ENCODE data around the gene EPHB1.

The EPHB1 gene

DNA sequence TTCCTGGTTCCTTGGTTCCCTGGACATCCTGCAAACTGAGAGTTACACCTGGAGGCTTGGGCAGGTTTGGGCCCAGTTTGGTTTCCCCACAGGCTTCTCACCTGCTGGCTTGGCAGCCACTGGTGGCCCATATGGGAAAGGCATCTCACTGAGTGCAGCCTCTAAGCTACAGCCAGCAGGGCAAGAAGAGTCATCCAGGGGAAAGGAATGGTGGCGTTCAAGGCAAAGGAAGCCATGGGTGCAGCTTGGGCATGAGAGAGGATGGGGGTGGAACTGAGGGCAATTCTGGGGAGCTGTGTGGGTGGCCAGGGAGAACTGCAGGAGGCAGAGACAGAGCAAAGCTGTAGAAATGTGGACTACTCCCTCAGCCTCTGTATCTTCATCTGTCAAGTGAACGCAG is 106.4 kb downstream of the EPHB1 start:
- no peak overlapping the region for H3K4me3 ChIP-seq (ENCODE audit: low read length)
- no peak for TF ChIP-seq ZNF274 (IDR thresholded peaks at IDR 0.05; ENCODE audit: low read depth, low read length)

DNA sequence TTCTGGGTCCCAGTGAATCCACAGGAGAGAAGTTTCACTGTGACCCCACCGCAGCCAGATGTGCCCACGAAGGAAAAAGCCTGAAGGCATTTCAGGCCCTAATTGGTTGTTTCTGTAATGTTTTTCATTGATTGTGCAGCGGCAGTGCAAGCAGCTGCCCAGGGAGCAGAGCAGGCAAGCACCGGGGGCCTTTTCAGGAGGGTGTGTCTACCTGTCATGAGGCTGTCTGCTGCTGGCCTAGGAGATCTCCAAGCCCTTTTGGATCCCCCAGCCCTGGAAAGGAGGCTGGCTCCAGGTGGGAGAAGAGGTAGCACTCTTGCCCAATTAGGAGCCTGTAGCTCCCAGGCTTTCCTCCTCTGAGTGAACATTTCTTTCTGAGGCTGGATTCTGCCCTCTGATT is 108.8 kb downstream of the EPHB1 start:
- H3K4me3 ChIP-seq (ENCODE audit: low read length) = peak overlapping the region; percentile 1; the same call in 1 of the 2 replicates
- TF ChIP-seq ZNF274 (IDR thresholded peaks at IDR 0.05; ENCODE audit: low read depth, low read length) = no peak

DNA sequence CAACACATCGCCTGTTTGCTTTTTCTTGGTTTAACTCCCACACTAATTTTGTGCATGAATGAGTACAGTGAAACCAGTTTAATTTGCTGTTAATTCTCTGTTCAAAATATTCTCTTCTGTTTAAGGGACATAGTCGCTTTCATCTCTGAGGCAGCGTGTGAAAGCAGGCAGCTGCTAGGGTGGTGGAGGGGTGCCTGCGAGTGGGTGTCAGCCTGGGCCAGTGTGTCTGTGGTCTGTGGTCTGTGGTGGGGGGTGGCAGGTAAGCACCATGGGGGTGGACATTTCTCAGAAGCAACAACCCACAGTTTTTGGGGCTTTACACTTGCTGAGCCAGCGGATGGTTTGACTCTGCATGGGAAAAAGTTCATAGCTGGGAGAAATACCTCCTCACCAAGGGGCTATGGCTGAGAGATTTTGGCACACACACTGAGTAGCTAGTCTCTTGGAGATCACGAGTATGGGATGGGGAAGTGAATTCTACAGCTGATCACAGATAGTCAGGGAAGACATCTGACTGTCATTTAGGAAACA is 109.2 kb downstream of the EPHB1 start:
- TF ChIP-seq ZNF274 (IDR thresholded peaks at IDR 0.05; ENCODE audit: low read depth, low read length) = no peak
- H3K4me3 ChIP-seq (ENCODE audit: low read length) = peak overlapping the region; percentile 1; the same call in 1 of the 2 replicates

DNA sequence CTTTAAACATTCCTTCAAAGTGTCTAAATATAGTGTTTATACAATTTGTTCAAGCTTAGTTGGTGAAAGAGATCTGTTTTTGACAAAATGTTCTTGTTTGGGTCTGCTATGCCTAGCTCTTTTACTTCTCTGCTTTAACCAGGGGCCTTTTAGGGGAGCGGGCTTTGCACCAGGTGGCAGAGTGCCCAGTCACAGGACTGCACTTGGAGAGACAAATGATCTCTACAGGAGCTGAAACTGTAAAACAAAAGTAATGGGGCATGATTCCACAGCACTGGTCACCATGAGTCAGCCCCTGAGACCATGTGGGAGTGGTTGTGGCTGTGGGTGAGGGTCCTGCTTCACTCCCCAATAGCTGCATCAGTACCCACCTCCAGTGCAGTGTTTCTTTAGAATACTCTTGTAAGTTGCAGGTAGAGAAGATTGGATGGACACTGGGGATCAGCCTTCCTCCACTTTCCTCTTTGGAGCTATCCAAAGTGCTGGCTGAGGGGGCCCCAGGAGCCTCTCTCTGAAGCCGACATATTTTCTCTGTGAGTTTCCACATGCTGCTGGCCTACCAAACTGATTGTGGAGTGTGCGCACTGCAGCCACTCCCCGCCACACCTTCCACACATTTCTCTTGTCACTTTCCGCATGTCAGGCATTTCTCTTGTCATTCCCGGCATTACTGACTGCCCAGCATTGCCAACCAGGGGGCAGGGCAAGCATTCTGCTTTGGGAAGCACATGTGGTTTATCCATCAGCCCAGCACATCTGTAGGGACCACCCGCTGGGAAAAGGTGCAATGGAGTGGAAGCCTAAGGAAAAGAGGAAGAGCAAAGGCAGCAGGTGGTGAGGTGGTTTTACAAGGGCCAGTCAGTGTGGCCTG is 110.0 kb downstream of the EPHB1 start:
- H3K4me3 ChIP-seq (ENCODE audit: low read length) = no peak overlapping the region; the same call in 1 of the 2 replicates
- TF ChIP-seq ZNF274 (IDR thresholded peaks at IDR 0.05; ENCODE audit: low read depth, low read length) = no peak

DNA sequence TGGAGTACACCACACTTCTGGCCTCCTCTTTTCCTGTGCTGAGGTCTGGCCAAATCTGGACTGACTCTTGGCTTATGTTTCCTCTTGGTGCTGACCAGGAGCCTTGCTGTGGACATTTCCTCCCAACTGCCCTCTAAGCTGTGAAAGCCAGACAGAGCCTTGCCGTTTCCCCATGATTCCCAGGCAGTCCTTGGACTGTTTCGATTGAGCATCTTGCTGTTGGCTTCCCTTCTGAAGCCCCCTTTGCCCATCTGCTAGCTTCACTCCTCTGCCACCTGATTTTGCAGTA is 110.5 kb downstream of the EPHB1 start:
- H3K4me3 ChIP-seq (ENCODE audit: low read length) = no peak overlapping the region
- no peak for TF ChIP-seq ZNF274 (IDR thresholded peaks at IDR 0.05; ENCODE audit: low read depth, low read length)

DNA sequence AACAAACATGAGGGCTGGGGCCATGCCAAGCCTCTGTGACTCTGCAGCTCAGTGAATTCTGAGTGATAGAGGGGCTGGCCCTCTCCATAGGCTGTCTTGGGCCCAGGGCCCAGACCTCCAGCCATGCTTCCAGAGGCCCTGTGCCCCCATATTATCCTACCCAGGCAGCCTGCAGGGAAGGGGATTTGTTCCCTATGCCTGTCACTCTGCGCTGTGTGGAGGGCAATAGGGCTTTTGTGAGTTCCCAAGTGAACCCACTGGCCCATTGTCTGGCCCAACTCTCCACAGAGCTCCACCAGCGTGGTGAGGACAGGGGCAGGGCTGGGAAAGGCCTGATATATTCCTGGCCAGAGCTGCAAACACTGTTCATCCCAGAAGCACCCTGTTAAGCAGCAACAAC is 113.2 kb downstream of the EPHB1 start:
- no peak overlapping the region for H3K4me3 ChIP-seq (ENCODE audit: low read length)
- no peak for TF ChIP-seq ZNF274 (IDR thresholded peaks at IDR 0.05; ENCODE audit: low read depth, low read length)

DNA sequence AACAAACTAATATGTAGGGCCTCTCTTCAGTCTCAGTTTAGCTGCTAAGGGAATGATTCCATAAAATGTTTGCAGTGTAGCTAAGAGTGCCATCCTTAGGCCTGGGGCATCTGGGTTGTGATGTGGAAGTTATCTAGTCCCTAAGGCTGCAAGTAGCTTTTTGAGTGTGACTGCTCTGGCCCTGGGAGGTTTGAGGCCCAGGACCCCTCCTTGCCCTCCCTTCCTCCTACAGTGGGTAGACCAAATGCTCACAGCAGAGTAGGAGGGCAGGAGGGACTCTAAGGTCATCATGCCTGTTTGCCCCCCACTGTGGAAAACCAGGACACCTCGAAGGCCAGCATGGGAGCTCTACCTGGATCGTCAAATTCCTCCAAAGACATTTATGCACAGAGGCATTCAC is 115.0 kb downstream of the EPHB1 start:
- H3K4me3 ChIP-seq (ENCODE audit: low read length) = no peak overlapping the region
- TF ChIP-seq ZNF274 (IDR thresholded peaks at IDR 0.05; ENCODE audit: low read depth, low read length) = no peak

DNA sequence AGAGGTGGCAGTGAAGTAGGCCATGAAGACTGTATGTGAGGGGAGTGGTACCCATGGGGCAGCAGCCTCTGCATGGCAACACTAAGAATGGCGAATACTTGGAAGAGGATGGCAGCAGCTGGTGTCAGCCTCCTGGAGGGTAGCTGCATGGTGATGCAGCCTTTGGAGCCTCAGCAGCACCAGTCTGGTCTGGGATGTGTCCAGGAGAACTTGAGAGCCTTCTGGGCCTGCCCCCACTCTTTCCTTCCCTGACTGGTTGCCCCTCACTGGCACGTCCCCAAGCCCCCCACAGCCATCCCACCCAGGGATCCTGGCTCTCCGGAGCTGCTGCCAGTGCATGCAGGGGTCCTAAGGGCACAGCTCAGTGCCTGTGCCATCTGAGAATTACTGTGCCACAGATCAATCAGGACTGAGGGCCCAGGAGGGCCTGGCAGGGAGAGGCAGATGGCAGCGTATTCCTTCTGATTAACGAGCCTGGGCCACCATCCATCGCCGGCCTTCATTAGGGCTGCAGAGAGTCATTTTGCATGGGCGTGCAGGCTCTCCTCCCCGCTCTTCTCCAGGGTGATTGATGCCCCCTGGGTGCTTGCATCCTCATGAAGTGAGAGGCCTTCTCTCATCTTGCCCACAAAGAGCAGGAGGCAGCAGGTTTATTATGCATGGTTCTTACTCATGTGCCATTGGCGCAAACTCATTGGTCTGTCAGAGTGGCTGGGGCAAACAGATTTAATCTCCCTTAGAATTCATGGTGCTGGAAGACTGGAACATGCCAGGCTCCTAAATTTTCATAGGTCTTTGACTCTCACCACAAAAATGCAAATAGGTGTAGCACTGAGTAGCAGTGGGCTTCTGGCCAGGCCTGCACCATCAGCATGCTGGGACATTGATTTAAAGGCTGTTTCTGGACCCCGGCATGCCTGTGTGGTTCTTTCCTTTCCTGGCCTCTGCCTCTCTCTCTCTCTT is 116.8 kb downstream of the EPHB1 start:
- no peak for TF ChIP-seq ZNF274 (IDR thresholded peaks at IDR 0.05; ENCODE audit: low read depth, low read length)
- no peak overlapping the region for H3K4me3 ChIP-seq (ENCODE audit: low read length)

DNA sequence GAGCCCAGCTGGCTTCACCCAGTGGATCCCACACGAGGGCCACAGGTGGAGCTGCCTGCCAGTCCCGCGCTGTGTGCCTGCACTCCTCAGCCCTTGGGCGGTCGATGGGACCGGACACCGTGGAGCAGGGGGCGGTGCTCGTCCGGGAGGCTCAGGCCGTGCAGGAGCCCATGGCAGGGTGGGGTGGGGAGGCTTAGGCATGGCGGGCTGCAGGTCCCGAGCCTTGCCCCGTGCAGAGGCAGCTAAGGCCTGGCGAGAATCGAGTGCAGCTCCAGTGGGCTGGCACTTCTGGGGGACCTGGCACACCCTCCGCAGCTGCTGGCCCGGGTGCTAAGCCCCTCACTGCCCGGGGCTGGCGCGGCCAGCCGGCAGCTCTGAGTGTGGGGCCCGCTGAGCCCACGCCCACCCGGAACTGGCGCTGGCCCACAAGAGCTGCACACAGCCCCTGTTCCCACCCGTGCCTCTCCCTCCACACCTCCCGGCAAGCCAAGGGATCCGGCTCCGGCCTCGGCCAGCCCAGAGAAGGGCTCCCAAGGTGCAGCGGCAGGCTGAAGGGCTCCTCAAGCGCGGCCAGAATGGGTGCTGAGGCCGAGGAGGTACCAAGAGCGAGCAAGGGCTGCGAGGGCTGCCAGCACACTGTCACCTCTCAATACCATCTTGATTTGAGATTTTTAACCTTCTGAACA is 121.4 kb downstream of the EPHB1 start:
- no peak overlapping the region for H3K4me3 ChIP-seq (ENCODE audit: low read length)
- no peak for TF ChIP-seq ZNF274 (IDR thresholded peaks at IDR 0.05; ENCODE audit: low read depth, low read length)

DNA sequence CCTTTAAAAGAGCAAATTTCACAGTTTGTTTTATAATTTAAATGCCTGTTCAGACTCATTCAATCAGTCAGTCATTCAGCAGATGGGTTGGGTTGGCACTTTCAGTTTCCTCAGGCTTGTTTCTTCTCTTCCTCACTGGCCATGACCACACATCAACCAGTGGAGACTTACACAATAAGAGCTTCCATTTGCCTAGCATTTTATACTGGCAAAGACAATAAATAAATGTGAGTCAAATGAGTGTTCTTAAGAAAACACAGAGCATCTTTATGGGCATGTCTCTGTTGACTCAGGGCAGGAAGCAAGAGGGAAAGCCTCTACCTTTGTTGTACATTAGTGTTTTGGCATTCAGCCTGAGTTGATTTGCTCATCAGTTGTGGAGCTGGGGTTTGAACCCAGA is 122.6 kb downstream of the EPHB1 start:
- no peak for TF ChIP-seq ZNF274 (IDR thresholded peaks at IDR 0.05; ENCODE audit: low read depth, low read length)

DNA sequence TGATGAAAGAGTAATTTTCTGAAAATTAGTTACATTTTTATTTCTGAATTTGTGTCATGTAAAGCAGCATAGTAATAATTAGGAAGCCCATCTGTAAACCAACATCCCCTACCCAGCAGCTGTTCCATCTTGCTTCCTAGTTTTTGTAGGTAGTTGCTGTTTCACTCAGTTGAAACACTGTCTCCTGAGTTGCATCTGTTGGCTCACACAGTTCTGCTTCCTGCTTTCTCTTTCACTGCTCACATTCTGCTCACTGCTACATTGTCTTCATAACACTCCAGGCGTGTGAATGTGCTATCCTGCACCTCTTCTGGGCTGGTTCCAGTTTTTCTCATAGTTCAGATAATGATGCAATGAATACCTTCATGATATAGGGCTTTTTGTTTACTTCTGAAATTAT is 123.4 kb downstream of the EPHB1 start:
- no peak for TF ChIP-seq ZNF274 (IDR thresholded peaks at IDR 0.05; ENCODE audit: low read depth, low read length)
- no peak overlapping the region for H3K4me3 ChIP-seq (ENCODE audit: low read length)

More for the DNA sequence above, 122.6 kb downstream of the EPHB1 start:
- H3K4me3 ChIP-seq (ENCODE audit: low read length) = no peak overlapping the region

DNA sequence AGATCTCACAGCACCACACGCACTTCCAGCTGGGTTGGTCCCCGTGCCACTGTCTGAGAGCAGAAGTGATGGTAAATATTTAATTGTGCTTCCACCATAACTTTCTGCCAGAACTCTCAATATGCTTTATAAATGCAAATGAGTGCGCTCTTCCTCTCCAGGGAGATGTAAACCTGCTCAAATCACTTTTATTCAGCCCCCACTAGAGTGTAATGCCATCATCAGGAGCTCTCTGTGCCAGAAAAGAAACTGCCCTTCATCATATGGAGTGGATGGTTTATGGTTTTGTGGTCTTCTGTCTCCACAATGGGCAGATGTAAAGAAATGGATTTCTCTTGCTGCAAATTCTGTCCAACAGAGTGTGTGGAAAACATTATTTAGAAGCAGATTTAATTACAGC is 127.0 kb downstream of the EPHB1 start:
- no peak for TF ChIP-seq ZNF274 (IDR thresholded peaks at IDR 0.05; ENCODE audit: low read depth, low read length)
- H3K4me3 ChIP-seq (ENCODE audit: low read length) = no peak overlapping the region

DNA sequence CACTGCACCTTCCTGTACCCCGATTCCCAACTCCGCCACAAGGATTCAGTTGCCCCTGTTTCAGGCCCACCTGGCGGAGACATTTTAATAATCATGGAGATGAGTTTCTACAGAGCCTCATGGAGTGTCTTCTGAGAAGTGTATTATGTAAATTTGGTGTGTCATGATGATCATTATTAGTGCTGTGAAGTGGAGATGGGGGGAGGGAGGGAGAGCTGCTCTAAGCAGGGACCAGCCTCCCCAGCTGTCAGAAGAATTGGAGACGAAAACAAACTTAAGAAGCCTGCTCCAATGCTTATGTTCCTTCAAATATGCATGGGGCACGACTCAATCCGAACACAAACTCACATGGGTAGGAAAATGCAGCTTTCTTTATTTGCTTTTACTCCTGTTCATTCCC is 127.8 kb downstream of the EPHB1 start:
- no peak overlapping the region for H3K4me3 ChIP-seq (ENCODE audit: low read length)
- no peak for TF ChIP-seq ZNF274 (IDR thresholded peaks at IDR 0.05; ENCODE audit: low read depth, low read length)

DNA sequence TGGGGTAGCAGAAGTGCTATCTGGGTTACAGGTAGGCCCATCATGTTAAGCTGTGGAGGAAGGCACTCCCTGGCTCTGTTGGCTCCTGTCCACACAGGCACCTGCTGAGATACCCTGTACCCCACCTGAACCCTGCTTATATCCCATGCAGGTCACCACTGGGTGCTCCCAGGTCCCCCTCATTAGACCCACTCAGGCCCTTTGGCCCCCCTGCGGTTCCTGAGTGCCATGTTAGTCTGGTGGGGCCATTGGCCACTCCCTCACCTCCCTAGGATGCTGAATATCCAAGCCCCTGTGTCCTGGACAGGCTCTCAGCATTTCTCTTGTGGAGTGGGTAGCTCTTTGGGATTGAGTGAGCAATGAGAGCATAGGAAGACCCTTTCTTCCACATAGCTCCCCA is 128.2 kb downstream of the EPHB1 start:
- no peak overlapping the region for H3K4me3 ChIP-seq (ENCODE audit: low read length)
- TF ChIP-seq ZNF274 (IDR thresholded peaks at IDR 0.05; ENCODE audit: low read depth, low read length) = no peak
